K562 (cell line): Measurements from ENCODE around the gene UBE2V1. TPM values are rescaled to one million over a fixed set of nuclear protein-coding genes. Genes with fewer than 3 reads are reported as not detected.

Source experiments
- ATAC-seq: fragments of 200-7000 bp; cut with Tn5 transposase; 3 replicates; pipeline ENCODE4 v1.9.1; 2020; ENCODE audit warnings: moderate library complexity
- BruUV-seq: library from RNA; stranded (reverse); fragments of 400-500 nt; replicated peaks from 2 replicates; lab custom pipeline; 2021; lab: Mats Ljungman, UMichigan
- CTCF ChIA-PET: fragments of 300-600 bp; formaldehyde crosslinking; extraction: SDS; loops from one replicate; lab custom pipeline; 2021; ENCODE audit warnings: low intra/inter-chr PET ratio; lab: Yijun Ruan, JAX
- POLR2A ChIA-PET: fragments of 300-600, 350-650 bp; sonication (Branson Sonifier 250); formaldehyde crosslinking; extraction: SDS; loops from one replicate; lab custom pipeline; 2021; ENCODE audit warnings: antibody characterized with exemption, inconsistent platforms; lab: Yijun Ruan, JAX
- DNase-seq, 4 experiments: peaks; one replicate each; pipeline versions ENCODE4 v3.0.0 to v3.0.0-alpha.2; 2011 to 2018; ENCODE audit warnings: low spot score in 3 of 4, mixed read lengths in 3 of 4; ENCODE audit errors: extremely low read depth in 1 of 4
- FAIRE-seq: peaks from 2 replicates; lab custom pipeline; 2011; peaks lifted over from hg19 to GRCh38; lab: Jason Lieb, UNC
- H2AFZ ChIP-seq: 2 replicates; pipeline ENCODE4 v1.6.0; 2011; ENCODE audit warnings: low read depth, low read length, control low read depth, inconsistent platforms
- H3K27ac ChIP-seq: fragments of 200-600 bp; 3 replicates; pipeline ENCODE4 v1.8.0; 2011; ENCODE audit warnings: low read depth, mild to moderate bottlenecking, control low read depth, inconsistent platforms, low read length, moderate library complexity, mixed read lengths; ENCODE audit errors: extremely low read depth
- H3K27me3 ChIP-seq, 2 experiments: fragments of 300-600 bp in 1 of 2; 2 replicates in 1 of 2; 3 replicates in 1 of 2; pipeline versions ENCODE4 v1.6.0 to v1.8.0; 2011; ENCODE audit warnings: inconsistent platforms in 2 of 2, low read length in 2 of 2, mild to moderate bottlenecking in 1 of 2, mixed read lengths in 1 of 2, moderate library complexity in 1 of 2; ENCODE audit not compliant: control insufficient read depth in 2 of 2, insufficient read depth in 2 of 2
- H3K36me3 ChIP-seq: fragments of 300-600 bp; 3 replicates; pipeline ENCODE4 v1.8.0; 2011; ENCODE audit warnings: mild to moderate bottlenecking, low read length, inconsistent platforms; ENCODE audit not compliant: control insufficient read depth, insufficient read depth
- H3K4me1 ChIP-seq, 2 experiments: fragments of 200-600 bp in 1 of 2; replicated peaks in 1 of 2; 2 replicates in 1 of 2; 3 replicates in 1 of 2; pipeline versions ENCODE4 v1.5.1 to v1.8.0; 2011; ENCODE audit warnings: inconsistent platforms in 2 of 2, low read length in 2 of 2, mild to moderate bottlenecking in 1 of 2, mixed read lengths in 1 of 2, moderate library complexity in 1 of 2; ENCODE audit not compliant: control insufficient read depth in 2 of 2, insufficient read depth in 2 of 2
- H3K4me2 ChIP-seq: 2 replicates; pipeline ENCODE4 v1.6.1; 2011; ENCODE audit warnings: low read length, control low read depth, inconsistent platforms, mixed read lengths; ENCODE audit not compliant: insufficient read depth
- H3K4me3 ChIP-seq: fragments of 200-600 bp; sonication (generic), shearing (Covaris generic); 2 replicates; pipeline ENCODE4 v1.5.1; 2016; ENCODE audit warnings: control low read depth, inconsistent platforms
- H3K79me2 ChIP-seq: fragments of 200-600 bp; 3 replicates; pipeline ENCODE4 v1.8.0; 2011; ENCODE audit warnings: low read length, inconsistent platforms; ENCODE audit not compliant: control insufficient read depth, insufficient read depth
- H3K9ac ChIP-seq, 2 experiments: 2 replicates each; pipeline versions ENCODE4 v1.6.0 to v1.6.1; 2011; ENCODE audit warnings: low read depth in 2 of 2, low read length in 2 of 2, control low read depth in 1 of 2, inconsistent platforms in 1 of 2, mild to moderate bottlenecking in 1 of 2, mixed read lengths in 1 of 2; ENCODE audit not compliant: insufficient read depth in 1 of 2
- H3K9me1 ChIP-seq: one replicate; pipeline ENCODE4 v1.6.0; 2011; ENCODE audit warnings: inconsistent platforms, mild to moderate bottlenecking, low read length, moderate library complexity; ENCODE audit not compliant: control insufficient read depth, insufficient read depth
- H3K9me3 ChIP-seq: replicated peaks from 2 replicates; pipeline ENCODE4 v1.5.1; 2011; ENCODE audit warnings: low read depth, low read length, inconsistent platforms; ENCODE audit not compliant: control insufficient read depth, insufficient read depth
- H4K20me1 ChIP-seq: replicated peaks from 2 replicates; pipeline ENCODE4 v1.6.1; 2011; ENCODE audit warnings: low read length, inconsistent platforms, mixed read lengths; ENCODE audit not compliant: control insufficient read depth, insufficient read depth
- NFIX ChIP-seq: fragments of 250-450 bp; sonication (Bioruptor Pico); IDR thresholded peaks from 2 replicates; pipeline ENCODE4 v1.4.0; 2020; ENCODE audit warnings: low read depth, mild to moderate bottlenecking, moderate library complexity
- NFYB ChIP-seq: IDR thresholded peaks from 2 replicates; pipeline ENCODE4 v1.6.1; 2011; ENCODE audit warnings: mild to moderate bottlenecking, moderate library complexity; ENCODE audit not compliant: insufficient read length; ENCODE audit errors: extremely low read depth
- ZNF133 ChIP-seq: fragments of 250-450 bp; sonication (Bioruptor Pico); IDR thresholded peaks from 2 replicates; pipeline ENCODE4 v1.4.0; 2020; ENCODE audit warnings: mild to moderate bottlenecking
- ZNF384 ChIP-seq: IDR thresholded peaks from 2 replicates; pipeline ENCODE4 v1.6.1; 2012; ENCODE audit warnings: low read depth, low read length, improper control_type of control experiment
- WGBS: fragments of 100-300 bp; shearing (Covaris generic); methylation state at CpG from one replicate; pipeline ENCODE4 v1.1.6; 2016; ENCODE audit warnings: low coverage, mixed read lengths; ENCODE audit not compliant: insufficient coverage; ENCODE audit errors: missing lambda C conversion rate; 5-methylcytosine and 5-hydroxymethylcytosine counted together
- in situ Hi-C: fragments of 300-500 bp; cut with MboI; formaldehyde crosslinking; loops from 4 replicates; pipeline ENCODE4 v1.15.0; 2018; ENCODE audit warnings: inconsistent platforms, mixed read lengths
- intact Hi-C: fragments of 100-400 bp; cut with micrococcal nuclease; formaldehyde crosslinking; loops from 2 replicates; pipeline ENCODE4 v1.14.2; 2022
- polyA plus RNA-seq, 8 experiments: library from polyadenylated mRNA; depleted of rRNA in 4 of 8; stranded (reverse) in 5 of 8; unstranded in 3 of 8; fragments of >200 nt; fragmentation: Nextera tagmentation in 2 of 8; fragmentation: Illumina TruSeq in 1 of 8; extraction: Ambion mirVana in 2 of 8; extraction: Trizol in 1 of 8; gene quantifications; 2 replicates each; pipeline versions ENCODE4 v1.2.1 to v1.2.3, GENCODE V29; 2011 to 2014; ENCODE audit warnings: inconsistent platforms in 1 of 8, missing spikeins in 1 of 8
- total RNA-seq, 7 experiments: library from RNA; depleted of rRNA in 6 of 7; stranded (reverse); fragments of >200 nt in 6 of 7; fragmentation: Illumina TruSeq in 2 of 7; extraction: Trizol in 2 of 7; gene quantifications; 2 replicates each; pipeline versions ENCODE4 v1.2.1 to v1.2.3, GENCODE V29; 2011 to 2021; ENCODE audit warnings: low replicate concordance in 1 of 7
- TF ChIP-seq, protein P1 (sequence below): fragments of 250-450 bp; sonication (Bioruptor Pico); IDR thresholded peaks from 2 replicates; pipeline ENCODE4 v1.5.0; 2021
- TF ChIP-seq, protein P2 (sequence below), 2 experiments: fragments of 450-650 bp; IDR thresholded peaks; 2 replicates each; pipeline ENCODE4 v1.6.1; 2016
- TF ChIP-seq, protein P3 (sequence below), 2 experiments: fragments of 450-650 bp; IDR thresholded peaks; 2 replicates each; pipeline ENCODE4 v1.6.1; 2016; ENCODE audit warnings: mild to moderate bottlenecking in 2 of 2, borderline replicate concordance in 1 of 2, low read depth in 1 of 2, moderate library complexity in 1 of 2
- TF ChIP-seq, protein P4 (sequence below): fragments of 250-450 bp; sonication (Bioruptor Pico); IDR thresholded peaks from 2 replicates; pipeline ENCODE4 v1.5.0; 2022; ENCODE audit warnings: mild to moderate bottlenecking

The UBE2V1 gene
- total and polyA plus RNA-seq, 9 of the 15 experiments (the other 6 are each of a cell fraction or from before 2014, with no cell fraction given), result 93.0 to 357 (median 119) TPM

DNA sequence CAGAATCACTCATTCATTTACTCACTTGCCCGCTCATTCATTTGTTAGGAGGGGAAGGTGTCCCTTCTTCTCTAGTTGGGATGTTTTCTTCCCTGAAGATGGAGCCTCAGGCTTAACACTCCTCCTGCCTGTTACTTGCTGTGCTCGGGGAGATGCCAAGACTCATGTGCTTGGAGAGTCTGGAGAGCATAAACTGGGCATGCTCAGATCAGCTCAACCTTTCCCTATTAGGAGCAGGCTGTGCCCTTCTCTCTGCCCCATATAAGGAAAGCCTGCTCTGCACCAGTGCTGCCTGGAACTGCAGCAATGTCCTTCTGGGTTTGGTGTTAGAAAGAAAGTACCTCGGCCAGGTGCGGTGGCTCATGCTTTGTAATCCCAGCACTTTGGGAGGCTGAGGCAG lies 18.0 kb upstream of the UBE2V1 start:
- Histone ChIP-seq H3K9me3 (no peaks in the 10 kb centered on the region), H2AFZ (no peak overlapping the region), H3K4me2 (no peak overlapping the region), H3K9me1 (peaks cover 6% of the 10 kb centered on the region), H3K4me3 (no peak overlapping the region), H3K36me3 (peaks cover 87% of the 10 kb centered on the region), H3K79me2 (no peaks in the 10 kb centered on the region; the same call in 2 of the 3 replicates), H3K27ac (no peak overlapping the region), H3K4me1 (peaks cover 0 to 28% of the 10 kb centered on the region in 2 experiments; a peak in 3 of 5 replicates), H3K9ac (peak overlapping the region in 1 of 2 experiments; percentile 28; a peak in 1 of 4 replicates), H4K20me1 (no peaks in the 10 kb centered on the region; the same call in 1 of the 2 replicates), H3K27me3 (no peaks in the 10 kb centered on the region)
- ATAC-seq (no peak), FAIRE-seq (no peak), DNase-seq (no peak)
- ChIA-PET CTCF (no interaction called here), POLR2A (interaction anchor here (4.0 kb wide), 1 partner anchor 9 kb away, joined by 24 read pairs; no protein-coding TSS in a partner anchor)
- BruUV-seq, result no TSS peak
- in situ Hi-C loops, result no loop called here
- intact Hi-C loops, result no loop called here
- 94% methylated on average over 4 of the region's 4 CpGs for WGBS
- TF ChIP-seq ZNF133 (no peak), ZNF384 (no peak), NFYB (no peak), NFIX (CRISPR knock-in tag) (no peak)
- TF ChIP-seq, protein P1, sequence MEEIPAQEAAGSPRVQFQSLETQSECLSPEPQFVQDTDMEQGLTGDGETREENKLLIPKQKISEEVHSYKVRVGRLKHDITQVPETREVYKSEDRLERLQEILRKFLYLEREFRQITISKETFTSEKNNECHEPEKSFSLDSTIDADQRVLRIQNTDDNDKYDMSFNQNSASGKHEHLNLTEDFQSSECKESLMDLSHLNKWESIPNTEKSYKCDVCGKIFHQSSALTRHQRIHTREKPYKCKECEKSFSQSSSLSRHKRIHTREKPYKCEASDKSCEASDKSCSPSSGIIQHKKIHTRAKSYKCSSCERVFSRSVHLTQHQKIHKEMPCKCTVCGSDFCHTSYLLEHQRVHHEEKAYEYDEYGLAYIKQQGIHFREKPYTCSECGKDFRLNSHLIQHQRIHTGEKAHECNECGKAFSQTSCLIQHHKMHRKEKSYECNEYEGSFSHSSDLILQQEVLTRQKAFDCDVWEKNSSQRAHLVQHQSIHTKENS (CRISPR knock-in tag), result no peak
- TF ChIP-seq, protein P2, sequence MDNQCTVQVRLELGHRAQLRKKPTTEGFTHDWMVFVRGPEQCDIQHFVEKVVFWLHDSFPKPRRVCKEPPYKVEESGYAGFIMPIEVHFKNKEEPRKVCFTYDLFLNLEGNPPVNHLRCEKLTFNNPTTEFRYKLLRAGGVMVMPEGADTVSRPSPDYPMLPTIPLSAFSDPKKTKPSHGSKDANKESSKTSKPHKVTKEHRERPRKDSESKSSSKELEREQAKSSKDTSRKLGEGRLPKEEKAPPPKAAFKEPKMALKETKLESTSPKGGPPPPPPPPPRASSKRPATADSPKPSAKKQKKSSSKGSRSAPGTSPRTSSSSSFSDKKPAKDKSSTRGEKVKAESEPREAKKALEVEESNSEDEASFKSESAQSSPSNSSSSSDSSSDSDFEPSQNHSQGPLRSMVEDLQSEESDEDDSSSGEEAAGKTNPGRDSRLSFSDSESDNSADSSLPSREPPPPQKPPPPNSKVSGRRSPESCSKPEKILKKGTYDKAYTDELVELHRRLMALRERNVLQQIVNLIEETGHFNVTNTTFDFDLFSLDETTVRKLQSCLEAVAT (IDR thresholded peaks at IDR 0.05), result no peak
- TF ChIP-seq, protein P3, sequence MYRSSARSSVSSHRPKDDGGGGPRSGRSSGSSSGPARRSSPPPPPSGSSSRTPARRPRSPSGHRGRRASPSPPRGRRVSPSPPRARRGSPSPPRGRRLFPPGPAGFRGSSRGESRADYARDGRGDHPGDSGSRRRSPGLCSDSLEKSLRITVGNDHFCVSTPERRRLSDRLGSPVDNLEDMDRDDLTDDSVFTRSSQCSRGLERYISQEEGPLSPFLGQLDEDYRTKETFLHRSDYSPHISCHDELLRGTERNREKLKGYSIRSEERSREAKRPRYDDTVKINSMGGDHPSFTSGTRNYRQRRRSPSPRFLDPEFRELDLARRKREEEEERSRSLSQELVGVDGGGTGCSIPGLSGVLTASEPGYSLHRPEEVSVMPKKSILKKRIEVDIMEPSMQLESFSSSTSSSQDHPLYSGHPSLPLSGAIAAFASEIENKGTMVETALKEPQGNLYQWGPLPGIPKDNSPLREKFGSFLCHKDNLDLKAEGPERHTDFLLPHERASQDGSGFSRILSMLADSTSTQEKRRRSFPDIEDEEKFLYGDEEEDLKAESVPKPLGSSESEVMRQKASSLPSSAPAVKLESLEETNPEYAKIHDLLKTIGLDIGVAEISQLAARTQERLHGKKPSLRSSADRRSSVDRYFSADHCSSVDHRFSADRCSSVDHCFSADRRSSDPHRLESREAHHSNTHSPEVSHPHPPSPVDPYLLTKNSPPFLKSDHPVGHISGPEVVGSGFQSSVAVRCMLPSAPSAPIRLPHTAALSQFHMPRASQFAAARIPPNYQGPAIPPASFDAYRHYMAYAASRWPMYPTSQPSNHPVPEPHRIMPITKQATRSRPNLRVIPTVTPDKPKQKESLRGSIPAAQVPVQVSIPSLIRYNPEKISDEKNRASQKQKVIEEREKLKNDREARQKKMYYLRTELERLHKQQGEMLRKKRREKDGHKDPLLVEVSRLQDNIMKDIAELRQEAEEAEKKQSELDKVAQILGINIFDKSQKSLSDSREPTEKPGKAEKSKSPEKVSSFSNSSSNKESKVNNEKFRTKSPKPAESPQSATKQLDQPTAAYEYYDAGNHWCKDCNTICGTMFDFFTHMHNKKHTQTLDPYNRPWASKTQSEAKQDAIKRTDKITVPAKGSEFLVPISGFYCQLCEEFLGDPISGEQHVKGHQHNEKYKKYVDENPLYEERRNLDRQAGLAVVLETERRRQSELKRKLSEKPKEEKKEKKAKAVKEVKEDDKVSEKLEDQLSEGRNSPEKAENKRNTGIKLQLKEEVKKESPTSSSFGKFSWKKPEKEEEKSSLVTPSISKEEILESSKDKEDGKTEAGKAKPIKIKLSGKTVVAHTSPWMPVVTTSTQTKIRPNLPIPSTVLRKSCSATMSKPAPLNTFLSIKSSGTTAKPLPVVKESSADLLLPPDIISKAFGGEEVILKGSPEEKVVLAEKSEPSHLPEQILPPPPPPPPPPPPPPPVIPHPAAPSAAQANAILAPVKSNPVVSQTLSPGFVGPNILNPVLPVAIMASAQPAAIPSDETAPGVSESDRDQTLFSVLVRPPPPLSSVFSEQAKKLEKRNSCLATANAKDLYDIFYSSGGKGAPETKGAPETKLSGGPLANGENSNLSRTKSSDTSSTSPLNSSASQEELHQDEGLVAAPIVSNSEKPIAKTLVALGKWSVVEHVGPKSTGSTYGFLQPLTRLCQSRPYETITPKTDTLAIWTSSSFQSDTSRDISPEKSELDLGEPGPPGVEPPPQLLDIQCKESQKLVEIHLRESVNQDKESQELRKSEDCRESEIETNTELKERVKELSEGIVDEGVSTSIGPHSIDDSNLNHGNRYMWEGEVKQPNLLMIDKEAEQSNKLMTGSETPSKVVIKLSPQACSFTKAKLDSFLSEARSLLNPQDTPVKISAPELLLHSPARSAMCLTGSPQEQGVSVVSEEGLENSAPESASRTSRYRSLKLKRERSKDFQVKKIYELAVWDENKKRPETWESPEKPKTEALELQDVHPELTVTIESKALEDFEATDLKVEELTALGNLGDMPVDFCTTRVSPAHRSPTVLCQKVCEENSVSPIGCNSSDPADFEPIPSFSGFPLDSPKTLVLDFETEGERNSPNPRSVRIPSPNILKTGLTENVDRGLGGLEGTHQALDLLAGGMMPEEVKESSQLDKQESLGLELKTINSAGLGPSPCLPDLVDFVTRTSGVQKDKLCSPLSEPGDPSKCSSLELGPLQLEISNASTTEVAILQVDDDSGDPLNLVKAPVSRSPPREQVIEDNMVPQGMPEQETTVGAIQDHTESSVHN (IDR thresholded peaks at IDR 0.05; ENCODE audit: borderline replicate concordance in 1 of 2, low read depth in 1 of 2), result no peak
- TF ChIP-seq, protein P4, sequence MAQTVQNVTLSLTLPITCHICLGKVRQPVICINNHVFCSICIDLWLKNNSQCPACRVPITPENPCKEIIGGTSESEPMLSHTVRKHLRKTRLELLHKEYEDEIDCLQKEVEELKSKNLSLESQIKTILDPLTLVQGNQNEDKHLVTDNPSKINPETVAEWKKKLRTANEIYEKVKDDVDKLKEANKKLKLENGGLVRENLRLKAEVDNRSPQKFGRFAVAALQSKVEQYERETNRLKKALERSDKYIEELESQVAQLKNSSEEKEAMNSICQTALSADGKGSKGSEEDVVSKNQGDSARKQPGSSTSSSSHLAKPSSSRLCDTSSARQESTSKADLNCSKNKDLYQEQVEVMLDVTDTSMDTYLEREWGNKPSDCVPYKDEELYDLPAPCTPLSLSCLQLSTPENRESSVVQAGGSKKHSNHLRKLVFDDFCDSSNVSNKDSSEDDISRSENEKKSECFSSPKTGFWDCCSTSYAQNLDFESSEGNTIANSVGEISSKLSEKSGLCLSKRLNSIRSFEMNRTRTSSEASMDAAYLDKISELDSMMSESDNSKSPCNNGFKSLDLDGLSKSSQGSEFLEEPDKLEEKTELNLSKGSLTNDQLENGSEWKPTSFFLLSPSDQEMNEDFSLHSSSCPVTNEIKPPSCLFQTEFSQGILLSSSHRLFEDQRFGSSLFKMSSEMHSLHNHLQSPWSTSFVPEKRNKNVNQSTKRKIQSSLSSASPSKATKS, result no peak
